Natural killer cell (primary cell): Measurements from ENCODE around the gene CHST3. TPM values are rescaled to one million over a fixed set of nuclear protein-coding genes. Genes with fewer than 3 reads are reported as not detected.

Source experiments
- ATAC-seq, 3 donors: fragments of 150-1000 bp in 2 of 3; fragments of 200-7000 bp in 1 of 3; cut with Tn5 transposase; 1 replicate in 1 of 3; 2 replicates in 2 of 3; pipeline ENCODE4 v1.10.0; 2021; ENCODE audit warnings: mild to moderate bottlenecking in 2 of 3, moderate library complexity in 2 of 3
- DNase-seq, 2 donors: peaks; one replicate each; pipeline versions ENCODE4 v3.0.0 to v3.0.0-alpha.2; 2013 to 2021; ENCODE audit warnings: mixed read lengths in 1 of 2
- H3K27ac ChIP-seq: one replicate; pipeline ENCODE4 v1.5.1; 2013; ENCODE audit warnings: mild to moderate bottlenecking, low read length
- H3K27me3 ChIP-seq: one replicate; pipeline ENCODE4 v1.6.1; 2013; ENCODE audit warnings: low read length; ENCODE audit not compliant: control insufficient read depth, insufficient read depth
- H3K36me3 ChIP-seq: one replicate; pipeline ENCODE4 v1.6.1; 2013; ENCODE audit warnings: low read length; ENCODE audit not compliant: control insufficient read depth, insufficient read depth
- H3K4me1 ChIP-seq: one replicate; pipeline ENCODE4 v1.6.1; 2013; ENCODE audit warnings: low read length; ENCODE audit not compliant: control insufficient read depth, insufficient read depth
- H3K4me3 ChIP-seq: one replicate; pipeline ENCODE4 v1.5.1; 2013; ENCODE audit warnings: low read length
- H3K9me3 ChIP-seq: one replicate; pipeline ENCODE4 v1.6.1; 2013; ENCODE audit warnings: low read length; ENCODE audit not compliant: control insufficient read depth, insufficient read depth
- H3K27ac Mint-ChIP-seq, 2 donors: one replicate each; pipeline ENCODE4 v1.8.0; 2022; ENCODE audit warnings: mild to moderate bottlenecking in 2 of 2, mixed read lengths in 2 of 2, moderate library complexity in 1 of 2
- H3K27me3 Mint-ChIP-seq, 2 donors: one replicate each; pipeline ENCODE4 v1.8.0; 2022; ENCODE audit warnings: low read depth in 2 of 2, mixed read lengths in 2 of 2
- H3K36me3 Mint-ChIP-seq: one replicate; pipeline ENCODE4 v1.8.0; 2022; ENCODE audit warnings: mixed read lengths
- H3K4me1 Mint-ChIP-seq, 2 donors: one replicate each; pipeline ENCODE4 v1.8.0; 2022; ENCODE audit warnings: mixed read lengths in 2 of 2
- H3K4me3 Mint-ChIP-seq: one replicate; pipeline ENCODE4 v1.8.0; 2022; ENCODE audit warnings: mild to moderate bottlenecking, moderate library complexity, mixed read lengths
- H3K9me3 Mint-ChIP-seq, 2 donors: one replicate each; pipeline ENCODE4 v1.8.0; 2022; ENCODE audit warnings: mixed read lengths in 2 of 2
- CTCF ChIP-seq: fragments of 200-600 bp; IDR thresholded peaks from one replicate; pipeline ENCODE4 v1.8.0; 2022; ENCODE audit warnings: antibody characterized with exemption
- WGBS: methylation state at CpG from one replicate; pipeline ENCODE4 v1.1.7; 2013; ENCODE audit warnings: missing lambda C conversion rate; ENCODE audit not compliant: insufficient coverage; 5-methylcytosine and 5-hydroxymethylcytosine counted together
- intact Hi-C: fragments of 100-400 bp; cut with micrococcal nuclease; formaldehyde crosslinking; loops from one replicate; pipeline ENCODE4 v1.14.2; 2022
- total RNA-seq, 4 donors: library from RNA; stranded (reverse); fragments of 120-200 nt in 1 of 4; gene quantifications; one replicate each; pipeline versions ENCODE4 v1.2.3 to v1.2.4, GENCODE V29; 2013 to 2022

CHST3 gene
- total RNA-seq, 3 donors from 2014 or later (not counting 1 experiment from before 2014, with no cell fraction given), result not detected

- Mint-ChIP-seq H3K4me1 (peaks cover 4 to 9% of the 10 kb centered on the region in 2 donors), H3K4me3 (peak overlapping the region; percentile 3), H3K27ac (peak overlapping the region; percentile 68 to 86), H3K9me3 (no peaks in the 10 kb centered on the region), H3K36me3 (no peaks in the 10 kb centered on the region), H3K27me3 (no peaks in the 10 kb centered on the region)
- 89% methylated on average over 18 of the region's 19 CpGs for WGBS
- no peak for TF ChIP-seq CTCF
- Histone ChIP-seq H3K27ac (no peak overlapping the region), H3K9me3 (no peaks in the 10 kb centered on the region), H3K4me3 (no peak overlapping the region), H3K27me3 (no peaks in the 10 kb centered on the region), H3K36me3 (peaks cover 20% of the 10 kb centered on the region), H3K4me1 (no peaks in the 10 kb centered on the region)
- intact Hi-C loops, result no loop called here
- ATAC-seq (peak in 1 of 3 donors; percentile 6), DNase-seq (peak in 1 of 2 donors; percentile 48)
These were observed 95.9 kb downstream of the CHST3 start for GRCh38 chr10:72059843-72060822.

GRCh38 chr10:72061491-72061890 is 97.3 kb downstream of the CHST3 start:
- no peak overlapping the region for H3K4me3 Mint-ChIP-seq
- no peak overlapping the region for H3K27ac ChIP-seq
- no peak overlapping the region for H3K4me3 ChIP-seq
- no peaks in the 10 kb centered on the region for H3K9me3 Mint-ChIP-seq
- peak overlapping the region; percentile 68 to 86 for H3K27ac Mint-ChIP-seq
- TF ChIP-seq CTCF, result no peak
- H3K27me3 ChIP-seq, result no peaks in the 10 kb centered on the region
- no peaks in the 10 kb centered on the region for H3K36me3 Mint-ChIP-seq
- no peaks in the 10 kb centered on the region for H3K27me3 Mint-ChIP-seq
- no peaks in the 10 kb centered on the region for H3K4me1 ChIP-seq
- H3K4me1 Mint-ChIP-seq, result peaks cover 4 to 9% of the 10 kb centered on the region in 2 donors
- peak in 1 of 2 donors; percentile 45 for DNase-seq
- peaks cover 30% of the 10 kb centered on the region for H3K36me3 ChIP-seq
- peak in 2 of 3 donors; percentile 7 to 27 for ATAC-seq
- intact Hi-C loops, result no loop called here
- 88% methylated on average over 5 of the region's 5 CpGs for WGBS
- no peaks in the 10 kb centered on the region for H3K9me3 ChIP-seq

- Mint-ChIP-seq H3K27me3 (no peaks in the 10 kb centered on the region), H3K27ac (peak overlapping the region; percentile 34 to 86), H3K9me3 (no peaks in the 10 kb centered on the region), H3K4me1 (peaks cover 4 to 9% of the 10 kb centered on the region in 2 donors), H3K36me3 (no peaks in the 10 kb centered on the region), H3K4me3 (no peak overlapping the region)
- Histone ChIP-seq H3K36me3 (peaks cover 35% of the 10 kb centered on the region), H3K9me3 (no peaks in the 10 kb centered on the region), H3K27ac (no peak overlapping the region), H3K27me3 (no peaks in the 10 kb centered on the region), H3K4me3 (no peak overlapping the region), H3K4me1 (no peaks in the 10 kb centered on the region)
- no peak for TF ChIP-seq CTCF
- DNase-seq (peak in 1 of 2 donors; percentile 33), ATAC-seq (peak in 1 of 3 donors; percentile 3)
- WGBS, result 87% methylated on average over 9 of the region's 9 CpGs
- intact Hi-C loops, result no loop called here
These were observed 97.7 kb downstream of the CHST3 start for GRCh38 chr10:72061930-72062329.
